ENCODE results near the gene ATP6V0A1.
"Not testable (repeated sequence)": the region's sequence is repeated elsewhere in the genome, so short reads cannot be mapped to it uniquely, and the experiment has no call there.

Gene ATP6V0A1

DNA sequence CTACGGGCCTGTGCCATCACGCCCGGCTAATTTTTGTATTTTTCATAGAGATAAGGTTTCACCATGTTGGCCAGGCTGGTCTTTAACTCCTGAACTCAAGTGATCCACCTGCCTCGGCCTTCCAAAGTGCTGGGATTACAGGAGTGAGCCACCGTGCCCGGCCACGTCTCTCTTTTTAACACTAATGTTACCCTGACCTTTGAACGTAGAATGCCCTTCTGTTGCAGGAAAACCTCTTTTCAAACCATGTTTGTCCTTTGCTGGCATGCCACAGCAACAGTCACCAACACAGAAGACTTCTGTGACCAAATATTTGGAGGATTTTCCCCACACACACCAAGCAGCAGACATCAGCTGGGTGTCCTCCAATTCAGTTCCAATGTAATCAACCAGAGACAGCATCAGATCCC lies 86.2 kb downstream of the ATP6V0A1 start:
- no peak for DNase-seq

DNA sequence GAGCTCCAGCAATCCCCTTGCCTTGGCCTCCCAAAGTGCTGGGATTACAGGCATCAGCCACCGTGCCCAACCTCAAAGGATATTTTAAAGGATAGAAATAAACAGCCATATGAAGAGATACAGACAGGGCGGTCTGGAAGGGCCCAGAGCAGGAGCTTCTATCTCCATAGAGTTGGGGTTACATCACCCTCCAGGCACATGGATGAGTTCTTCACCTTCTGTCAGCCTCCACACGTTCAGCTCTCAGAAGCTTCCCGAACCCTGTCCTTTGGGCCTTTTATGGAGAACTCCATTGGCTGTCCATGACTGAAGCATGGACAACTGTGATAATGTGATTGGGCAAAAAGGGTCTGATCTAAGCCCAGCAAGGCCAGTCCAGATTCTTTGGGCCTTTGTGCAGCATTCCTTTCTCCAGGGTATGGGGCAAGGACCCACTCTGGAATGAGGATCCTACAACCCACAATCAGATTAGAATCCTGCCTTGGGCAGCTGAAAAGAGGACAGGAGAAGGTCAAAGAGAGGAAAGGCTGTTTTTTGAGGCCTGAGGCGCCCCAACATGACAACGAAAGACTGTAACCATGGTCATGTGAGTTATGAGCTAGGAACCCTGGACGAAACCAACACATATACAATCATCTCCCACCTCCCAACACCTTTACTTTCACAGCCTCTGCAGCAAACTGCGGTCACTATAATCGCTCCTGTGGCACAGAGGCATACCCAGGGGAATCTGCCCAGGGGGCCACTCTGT lies 87.3 kb downstream of the ATP6V0A1 start:
- not testable (repeated sequence) for DNase-seq

DNA sequence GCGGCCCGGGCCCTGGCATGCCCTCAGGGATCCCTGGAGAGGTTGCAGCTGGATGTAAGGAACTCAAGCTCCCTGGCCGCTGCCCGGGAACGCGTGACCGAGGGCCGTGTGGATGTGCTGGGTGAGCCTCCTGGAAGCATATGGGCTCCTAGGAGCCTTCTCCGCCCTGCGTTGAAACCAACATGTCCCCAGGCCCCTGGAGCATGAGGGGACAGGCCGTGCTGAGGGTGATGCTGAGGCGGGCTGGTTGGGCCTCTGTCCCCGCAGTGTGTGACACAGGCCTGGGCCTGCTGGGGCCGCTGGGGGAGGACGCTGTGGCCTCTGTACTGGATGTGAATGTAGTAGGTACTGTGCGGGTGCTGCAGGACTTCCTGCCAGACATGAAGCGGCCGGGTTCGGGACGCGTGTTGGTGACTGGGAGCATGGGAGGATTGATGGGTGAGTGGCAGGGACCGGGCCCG lies 88.4 kb downstream of the ATP6V0A1 start:
- no peak for DNase-seq

DNA sequence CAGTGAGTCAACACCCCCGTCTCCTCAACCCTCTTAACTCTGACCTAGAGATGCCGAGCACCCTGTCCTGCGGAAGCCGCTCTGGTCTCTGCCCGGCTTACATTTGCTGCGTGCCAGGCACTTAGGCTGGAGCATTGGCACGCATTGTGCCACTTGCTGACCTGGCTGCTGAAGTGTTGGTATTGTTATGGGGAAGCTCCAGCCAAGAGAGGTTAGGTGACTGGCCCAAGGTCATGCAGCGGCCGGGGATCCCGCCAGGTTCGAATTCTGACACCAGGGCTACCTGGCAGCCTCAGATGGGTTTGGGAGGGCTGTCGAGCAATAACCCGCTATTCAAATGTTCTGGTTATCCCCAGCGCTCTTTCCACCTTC lies 89.0 kb downstream of the ATP6V0A1 start:
- DNase-seq = no peak

DNA sequence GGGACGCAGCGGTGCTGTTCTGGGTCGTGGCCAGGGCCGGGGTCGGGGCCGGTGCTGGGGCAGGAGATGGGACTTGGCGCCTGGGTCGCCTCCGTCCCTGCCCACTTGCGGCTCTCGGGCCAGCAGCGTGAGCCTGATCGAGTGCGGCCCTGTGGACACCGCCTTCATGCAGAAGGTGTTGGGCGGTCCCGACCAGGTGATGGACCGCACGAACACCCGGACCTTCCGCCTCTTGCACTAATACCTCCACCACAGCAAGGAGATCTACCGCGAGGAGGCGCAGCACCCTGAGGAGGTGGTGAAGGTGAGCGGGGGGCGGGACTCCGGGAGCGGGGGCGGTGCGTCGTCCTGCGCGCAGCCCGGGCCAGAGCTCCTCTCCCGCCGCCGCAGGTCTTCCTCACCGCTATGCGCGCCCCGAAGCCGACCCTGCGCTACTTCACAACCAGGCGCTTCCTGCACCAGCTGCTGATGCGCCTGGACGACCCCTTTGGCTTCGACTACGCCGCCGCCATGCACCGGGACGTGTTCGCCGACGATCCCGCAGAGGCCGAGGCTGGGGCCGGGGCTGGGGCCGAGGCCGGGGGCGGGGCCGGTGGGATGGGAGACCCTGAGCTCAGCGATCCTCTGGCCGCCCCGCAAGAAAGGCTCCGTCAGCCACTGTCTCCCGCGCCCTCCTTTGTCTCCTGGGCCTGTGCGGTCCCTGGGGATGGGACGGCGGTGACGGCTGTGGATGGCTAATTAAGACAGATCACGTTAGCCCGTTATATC lies 89.6 kb downstream of the ATP6V0A1 start:
- peak; percentile 81 for DNase-seq

DNA sequence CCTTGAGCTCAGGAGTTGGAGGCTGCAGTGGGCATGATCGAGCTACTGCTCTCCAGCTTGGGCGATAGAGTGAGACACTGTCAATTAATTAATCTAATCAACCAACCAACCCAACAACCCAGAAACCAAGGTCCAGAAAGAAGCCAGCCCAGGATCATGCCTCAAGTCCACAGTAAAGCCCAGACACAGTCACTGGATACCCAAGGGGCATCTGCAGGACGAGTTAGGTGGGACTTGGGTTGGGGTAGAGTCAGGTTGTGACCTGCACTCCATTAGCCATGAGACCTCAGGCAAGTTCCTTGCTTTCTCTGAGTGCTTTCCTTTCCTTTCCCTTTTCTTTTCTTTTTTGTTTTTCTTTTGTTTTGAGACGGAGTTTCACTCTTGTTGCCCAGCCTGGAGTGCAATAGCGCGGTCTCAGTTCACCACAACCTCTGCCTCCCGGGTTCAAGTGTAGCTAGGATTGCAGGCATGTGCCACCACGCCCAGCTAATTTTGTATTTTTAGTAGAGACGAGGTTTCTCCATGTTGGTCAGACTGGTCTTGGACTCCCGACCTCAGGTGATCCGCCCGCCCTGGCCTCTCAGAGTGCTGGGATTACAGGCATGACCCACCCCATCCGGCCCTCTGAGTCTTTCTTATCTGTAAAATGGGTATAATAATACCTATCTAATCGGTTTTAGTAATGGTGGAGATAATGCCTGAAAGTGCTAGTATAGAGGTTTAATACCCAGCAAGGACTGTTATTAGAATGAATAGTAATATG lies 90.5 kb downstream of the ATP6V0A1 start:
- no peak for DNase-seq

DNA sequence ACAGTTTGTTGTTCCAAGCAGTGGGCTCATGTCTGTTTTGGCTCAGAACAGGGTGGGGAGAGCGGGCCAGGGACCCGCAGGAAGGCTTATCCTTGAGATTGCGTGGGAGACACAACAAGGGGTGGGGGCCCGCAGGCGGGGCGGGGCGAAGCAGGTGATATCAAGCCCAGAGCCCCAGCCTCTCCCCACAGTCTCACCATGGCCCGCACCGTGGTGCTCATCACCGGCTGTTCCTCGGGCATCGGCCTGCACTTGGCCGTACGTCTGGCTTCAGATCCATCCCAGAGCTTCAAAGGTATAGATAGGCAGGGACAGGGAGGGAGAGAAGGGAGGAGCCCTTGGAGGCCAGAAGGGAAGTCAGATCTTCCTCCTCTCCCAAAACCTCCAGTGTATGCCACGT lies 94.1 kb downstream of the ATP6V0A1 start, which contains the start of gene HSD17B1:
Gene HSD17B1, plus strand, starts transcription at position 188 of the 400 bp plus-strand sequence. Its CDS starts 11 bp downstream, at position 199.
- DNase-seq = not testable (repeated sequence)

DNA sequence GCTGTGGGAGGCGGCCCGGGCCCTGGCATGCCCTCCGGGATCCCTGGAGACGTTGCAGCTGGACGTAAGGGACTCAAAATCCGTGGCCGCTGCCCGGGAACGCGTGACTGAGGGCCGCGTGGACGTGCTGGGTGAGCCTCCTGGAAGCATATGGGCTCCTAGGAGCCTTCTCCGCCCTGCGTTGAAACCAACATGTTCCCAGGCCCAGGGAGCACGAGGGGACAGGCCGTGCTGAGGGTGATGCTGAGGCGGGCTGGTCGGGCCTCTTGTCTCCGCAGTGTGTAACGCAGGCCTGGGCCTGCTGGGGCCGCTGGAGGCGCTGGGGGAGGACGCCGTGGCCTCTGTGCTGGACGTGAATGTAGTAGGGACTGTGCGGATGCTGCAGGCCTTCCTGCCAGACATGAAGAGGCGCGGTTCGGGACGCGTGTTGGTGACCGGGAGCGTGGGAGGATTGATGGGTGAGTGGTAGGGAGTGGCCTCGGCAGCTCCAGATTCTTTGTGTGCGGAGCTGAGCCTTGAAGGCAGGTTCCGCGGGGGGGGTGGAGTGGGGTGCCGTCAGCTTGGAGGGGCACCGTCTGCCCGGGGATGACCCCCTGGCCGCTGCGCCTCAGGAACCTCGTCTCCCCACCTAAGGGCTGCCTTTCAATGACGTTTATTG lies 94.6 kb downstream of the ATP6V0A1 start:
- DNase-seq = no peak

DNA sequence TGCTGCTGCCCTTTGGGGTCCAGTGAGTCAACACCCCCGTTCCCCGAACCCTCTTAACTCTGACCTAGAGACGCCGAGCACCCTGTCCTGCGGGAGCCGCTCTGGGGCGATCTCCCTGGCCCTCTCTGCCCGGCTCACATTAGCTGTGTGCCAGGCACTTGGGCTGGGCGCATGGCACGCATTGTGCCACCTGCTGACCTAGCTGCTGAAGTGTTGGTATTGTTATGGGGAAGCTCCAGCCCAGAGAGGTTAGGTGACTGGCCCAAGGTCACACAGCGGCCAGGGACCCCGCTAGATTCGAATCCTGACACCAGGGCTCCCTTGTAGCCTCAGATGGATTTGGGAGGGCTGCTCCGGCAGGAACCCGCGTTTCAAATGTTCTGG lies 95.2 kb downstream of the ATP6V0A1 start:
- no peak for DNase-seq

DNA sequence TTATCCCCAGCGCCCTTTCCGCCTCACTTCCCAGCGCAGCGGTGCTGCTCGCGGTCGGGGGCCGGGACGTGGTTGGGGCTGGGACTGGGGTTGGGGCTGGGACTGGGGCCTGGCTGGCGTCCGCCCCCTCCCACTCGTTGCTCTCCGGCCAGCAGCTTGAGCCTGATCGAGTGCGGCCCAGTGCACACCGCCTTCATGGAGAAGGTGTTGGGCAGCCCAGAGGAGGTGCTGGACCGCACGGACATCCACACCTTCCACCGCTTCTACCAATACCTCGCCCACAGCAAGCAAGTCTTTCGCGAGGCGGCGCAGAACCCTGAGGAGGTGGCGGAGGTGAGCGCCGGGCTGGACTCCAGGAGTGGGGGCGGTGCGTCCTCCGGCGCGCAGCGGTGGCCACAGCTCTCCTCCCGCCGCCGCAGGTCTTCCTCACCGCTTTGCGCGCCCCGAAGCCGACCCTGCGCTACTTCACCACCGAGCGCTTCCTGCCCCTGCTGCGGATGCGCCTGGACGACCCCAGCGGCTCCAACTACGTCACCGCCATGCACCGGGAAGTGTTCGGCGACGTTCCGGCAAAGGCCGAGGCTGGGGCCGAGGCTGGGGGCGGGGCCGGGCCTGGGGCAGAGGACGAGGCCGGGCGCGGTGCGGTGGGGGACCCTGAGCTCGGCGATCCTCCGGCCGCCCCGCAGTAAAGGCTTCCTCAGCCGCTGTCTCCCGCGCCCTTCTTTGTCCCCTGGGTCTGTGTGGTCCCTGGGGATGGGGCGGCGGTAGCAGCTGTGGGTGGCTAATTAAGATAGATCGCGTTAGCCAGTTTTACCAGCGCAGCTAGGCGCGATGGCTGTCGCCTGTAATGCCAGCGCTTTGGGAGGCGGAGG lies 95.8 kb downstream of the ATP6V0A1 start:
- DNase-seq = peak; percentile 59

DNA sequence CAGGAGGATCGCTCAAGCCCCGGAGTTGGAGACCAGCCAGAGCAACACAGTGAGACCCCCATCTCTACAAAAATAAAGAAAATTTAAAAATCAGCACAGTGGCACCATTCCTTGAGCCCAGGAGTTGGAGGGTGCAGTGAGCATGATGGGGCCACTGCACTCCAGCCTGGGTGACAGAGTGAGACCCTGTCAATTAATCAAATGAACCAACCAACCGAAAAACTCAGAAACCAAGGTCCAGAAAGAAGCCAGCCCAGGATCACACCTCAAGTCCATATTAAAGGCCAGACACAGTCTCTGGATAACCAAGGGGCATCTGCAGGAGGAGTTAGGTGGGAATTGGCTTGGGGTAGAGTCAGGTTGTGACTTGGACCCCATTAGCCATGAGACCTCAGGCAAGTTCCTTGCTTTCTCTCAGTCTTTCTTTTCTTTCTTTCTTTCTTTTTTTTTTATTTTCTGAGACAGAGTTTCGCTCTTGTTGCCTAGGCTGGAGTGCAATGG lies 96.5 kb downstream of the ATP6V0A1 start:
- no peak for DNase-seq

DNA sequence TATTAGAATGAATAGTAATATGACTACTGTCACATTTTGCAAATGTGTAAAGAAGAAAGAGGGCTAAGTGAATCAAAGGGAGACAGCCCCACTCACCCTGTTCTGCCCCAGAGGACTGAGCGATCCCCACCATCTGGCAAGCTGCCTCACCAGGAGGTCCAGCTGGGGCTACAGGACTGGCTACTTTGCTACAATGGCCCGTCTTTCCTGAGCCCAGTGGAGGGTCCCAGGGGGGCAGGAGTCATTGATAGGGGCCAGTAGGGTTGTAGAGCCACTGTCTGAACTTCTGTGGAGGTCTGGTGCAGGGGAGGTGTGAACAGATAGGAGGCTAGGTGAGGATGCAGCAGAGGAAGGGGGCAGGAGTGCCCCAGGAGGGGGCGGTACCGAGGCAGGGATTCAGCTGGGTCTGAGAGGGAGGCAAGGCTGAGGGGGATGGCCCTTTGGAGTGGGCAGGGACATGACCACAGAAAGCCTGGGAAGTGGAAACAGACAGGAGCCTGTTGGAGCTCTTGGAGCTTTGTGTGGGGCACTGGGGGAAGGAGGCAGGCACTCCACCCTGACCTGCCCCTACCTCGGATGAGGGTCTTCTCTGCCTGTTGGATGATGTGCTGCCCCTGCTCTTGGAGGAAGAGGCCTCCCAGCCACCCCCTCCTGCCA lies 97.4 kb downstream of the ATP6V0A1 start:
- not testable (repeated sequence) for DNase-seq

DNA sequence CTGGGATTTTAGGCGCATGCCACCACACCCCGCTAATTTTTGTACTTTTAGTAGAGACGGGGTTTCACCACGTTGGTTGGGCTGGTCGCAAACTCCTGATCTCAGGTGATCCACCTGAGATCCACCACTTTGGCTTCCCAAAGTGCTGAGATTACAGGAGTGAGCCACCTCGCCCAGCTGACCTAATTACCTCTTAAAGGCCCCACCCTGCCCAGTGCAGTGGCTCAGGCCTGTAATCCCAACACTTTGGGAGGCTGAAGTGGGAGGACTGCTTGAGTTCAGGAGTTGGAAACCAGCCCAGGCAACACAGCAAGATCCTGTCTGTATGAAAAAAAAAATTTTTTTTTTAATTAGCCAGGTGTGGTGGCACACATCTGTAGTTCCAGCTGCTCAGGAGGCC lies 100.4 kb downstream of the ATP6V0A1 start:
- no peak for DNase-seq

DNA sequence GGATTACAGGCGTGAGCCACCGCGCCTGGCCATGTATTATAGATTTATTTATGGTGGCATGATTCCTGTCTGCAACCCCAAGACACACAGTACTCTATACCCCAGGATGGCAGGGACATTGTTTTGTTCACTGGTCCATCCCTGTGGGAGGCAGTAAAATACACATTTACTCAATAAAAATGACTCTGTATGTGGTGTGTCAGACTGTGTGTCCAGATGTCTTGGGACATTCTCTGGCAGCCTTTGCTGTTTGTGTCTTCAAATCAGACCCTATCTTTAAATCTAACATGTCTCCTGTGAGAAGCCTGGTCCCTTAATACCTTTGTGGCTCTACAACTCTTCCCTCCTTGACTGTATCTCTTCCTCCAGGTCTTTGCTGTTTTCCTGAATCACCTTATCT lies 101.6 kb downstream of the ATP6V0A1 start:
- no peak for DNase-seq

DNA sequence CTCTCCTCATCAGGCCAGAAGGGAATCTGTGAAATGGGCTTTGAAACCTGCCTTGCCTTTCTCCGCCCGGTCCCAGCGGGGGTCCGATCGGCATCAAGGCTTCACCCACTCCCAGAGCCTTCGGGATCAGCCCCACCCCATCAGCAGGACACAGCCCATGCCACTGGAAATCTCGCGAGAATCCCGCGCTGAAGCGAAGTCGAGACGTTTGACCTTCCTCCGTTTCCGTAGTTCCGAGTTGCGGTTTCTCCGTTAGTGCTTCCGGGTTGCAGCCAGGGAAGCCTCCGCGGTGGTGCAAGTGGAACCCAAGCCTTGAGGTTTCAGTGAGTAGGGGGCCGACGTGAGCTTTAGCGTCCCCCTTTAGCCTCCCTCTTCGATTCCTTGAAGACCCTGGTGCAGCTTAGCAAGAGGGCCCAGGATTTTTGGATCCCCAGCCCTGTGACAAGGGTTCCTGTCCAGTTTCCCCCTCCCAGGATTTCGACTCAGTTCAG lies 103.3 kb downstream of the ATP6V0A1 start, which contains the start of gene COASY:
Gene COASY, plus strand, starts transcription at position 252 of the 491 bp plus-strand sequence. CDS start 475 bp downstream, outside the sequence.
- DNase-seq = peak; percentile 89

DNA sequence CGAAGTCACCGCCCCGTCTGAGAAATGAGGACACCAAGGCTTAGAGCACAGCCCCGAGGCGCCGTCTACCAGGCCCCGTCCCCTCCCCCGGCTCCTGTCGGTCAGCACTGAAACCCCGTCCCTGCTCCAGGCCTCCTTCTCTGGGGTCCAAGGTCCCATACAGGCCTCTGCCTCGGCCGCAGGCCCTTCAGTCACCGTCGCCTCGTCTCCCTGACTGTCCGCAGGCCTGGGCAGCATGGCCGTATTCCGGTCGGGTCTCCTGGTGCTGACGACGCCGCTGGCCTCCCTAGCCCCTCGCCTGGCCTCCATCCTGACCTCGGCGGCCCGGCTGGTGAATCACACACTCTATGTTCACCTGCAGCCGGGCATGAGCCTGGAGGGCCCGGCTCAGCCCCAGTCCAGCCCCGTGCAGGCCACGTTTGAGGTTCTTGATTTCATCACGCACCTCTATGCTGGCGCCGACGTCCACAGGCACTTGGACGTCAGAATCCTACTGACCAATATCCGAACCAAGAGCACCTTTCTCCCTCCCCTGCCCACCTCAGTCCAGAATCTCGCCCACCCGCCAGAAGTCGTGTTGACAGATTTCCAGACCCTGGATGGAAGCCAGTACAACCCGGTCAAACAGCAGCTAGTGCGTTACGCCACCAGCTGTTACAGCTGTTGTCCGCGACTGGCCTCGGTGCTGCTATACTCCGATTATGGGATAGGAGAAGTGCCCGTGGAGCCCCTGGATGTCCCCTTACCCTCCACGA lies 103.9 kb downstream of the ATP6V0A1 start:
- DNase-seq = no peak

DNA sequence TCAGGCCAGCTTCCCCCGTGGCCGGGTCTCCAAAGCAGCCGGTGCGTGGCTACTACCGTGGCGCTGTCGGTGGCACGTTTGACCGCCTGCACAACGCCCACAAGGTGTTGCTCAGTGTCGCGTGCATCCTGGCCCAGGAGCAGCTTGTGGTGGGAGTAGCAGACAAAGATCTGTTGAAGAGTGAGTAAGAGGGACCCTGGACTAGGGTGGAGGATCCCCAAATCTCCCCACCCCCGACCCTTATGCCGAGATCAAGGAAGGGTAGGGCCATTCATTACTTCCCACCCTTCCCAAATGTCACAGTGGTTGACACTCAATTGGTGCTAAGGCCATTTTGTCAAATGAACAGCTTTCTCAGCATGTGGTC lies 104.4 kb downstream of the ATP6V0A1 start:
- no peak for DNase-seq

DNA sequence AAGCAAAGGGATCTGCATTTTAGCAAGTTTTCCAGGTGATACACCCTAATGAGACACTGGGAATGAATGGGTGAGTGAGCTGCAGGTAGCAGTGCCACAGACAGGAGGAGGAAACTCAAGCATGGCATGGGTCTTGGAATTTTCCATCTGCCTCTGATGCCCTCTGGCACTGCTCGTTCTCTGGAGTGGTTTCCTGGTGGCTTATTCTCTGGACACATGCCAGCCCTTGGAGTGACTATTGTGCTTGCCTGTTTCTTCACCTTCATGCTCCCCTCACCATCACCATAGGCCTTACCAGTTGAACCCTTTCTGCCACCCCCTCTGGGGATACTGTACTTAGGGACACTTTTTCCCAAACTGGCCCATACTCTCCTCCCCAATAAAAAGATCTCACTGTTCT lies 104.9 kb downstream of the ATP6V0A1 start:
- no peak for DNase-seq

DNA sequence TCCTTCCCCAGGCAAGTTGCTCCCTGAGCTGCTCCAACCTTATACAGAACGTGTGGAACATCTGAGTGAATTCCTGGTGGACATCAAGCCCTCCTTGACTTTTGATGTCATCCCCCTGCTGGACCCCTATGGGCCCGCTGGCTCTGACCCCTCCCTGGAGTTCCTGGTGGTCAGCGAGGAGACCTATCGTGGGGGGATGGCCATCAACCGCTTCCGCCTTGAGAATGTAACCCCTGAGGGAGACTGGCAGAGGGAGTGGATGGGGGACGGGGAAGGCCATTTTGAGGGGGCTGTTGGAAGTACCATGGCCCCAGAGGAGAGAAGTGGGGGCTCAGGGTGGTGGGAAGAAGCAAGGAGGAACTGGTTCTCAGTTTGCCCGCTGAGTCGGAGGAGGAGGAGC lies 105.3 kb downstream of the ATP6V0A1 start:
- no peak for DNase-seq
